SKM-1 (cell line): Measurements from ENCODE around the gene GULP1.
"Not testable (repeated sequence)": the region's sequence is repeated elsewhere in the genome, so short reads cannot be mapped to it uniquely, and the experiment has no call there.

Source experiments
- DNase-seq: peaks from one replicate; lab custom pipeline; 2025; ENCODE audit not compliant: unreplicated experiment; lab: John Stamatoyannopoulos, UW

GULP1 gene

GRCh38 chr2:188523919-188524318 is 232.2 kb downstream of the GULP1 start:
- DNase-seq = no peak

- DNase-seq = peak; percentile 53
Measured at GRCh38 chr2:188524519-188525113, 232.9 kb downstream of the GULP1 start.

- no peak for DNase-seq
Measured at GRCh38 chr2:188526701-188527100, 235.0 kb downstream of the GULP1 start.

- DNase-seq = no peak
Measured at GRCh38 chr2:188527141-188527540, 235.5 kb downstream of the GULP1 start.

GRCh38 chr2:188527581-188527993 is 235.9 kb downstream of the GULP1 start:
- no peak for DNase-seq

- no peak for DNase-seq
Measured at GRCh38 chr2:188529710-188530109, 238.0 kb downstream of the GULP1 start.

- DNase-seq = no peak
Measured at GRCh38 chr2:188534875-188535274, 243.2 kb downstream of the GULP1 start.

- no peak for DNase-seq
Measured at GRCh38 chr2:188551671-188552070, 260.0 kb downstream of the GULP1 start.

- DNase-seq = no peak
Measured at GRCh38 chr2:188557081-188557480, 265.4 kb downstream of the GULP1 start.

GRCh38 chr2:188559455-188559854 is 267.8 kb downstream of the GULP1 start:
- not testable (repeated sequence) for DNase-seq

GRCh38 chr2:188561473-188561979 is 269.9 kb downstream of the GULP1 start:
- DNase-seq = no peak

- DNase-seq = no peak
Measured at GRCh38 chr2:188569431-188570165, 277.9 kb downstream of the GULP1 start.

- no peak for DNase-seq
Measured at GRCh38 chr2:188570370-188570769, 278.7 kb downstream of the GULP1 start.

- DNase-seq = no peak
Measured at GRCh38 chr2:188571543-188572303, 280.0 kb downstream of the GULP1 start.

GRCh38 chr2:188572592-188572991 is 280.9 kb downstream of the GULP1 start:
- no peak for DNase-seq

GRCh38 chr2:188573453-188573852 is 281.8 kb downstream of the GULP1 start:
- no peak for DNase-seq

GRCh38 chr2:188576006-188576405 is 284.3 kb downstream of the GULP1 start:
- DNase-seq = no peak

GRCh38 chr2:188576651-188577050 is 285.0 kb downstream of the GULP1 start:
- no peak for DNase-seq

- no peak for DNase-seq
Measured at GRCh38 chr2:188577231-188577630, 285.6 kb downstream of the GULP1 start.

- DNase-seq = no peak
Measured at GRCh38 chr2:188580738-188581137, 289.1 kb downstream of the GULP1 start.

GRCh38 chr2:188582211-188582610 is 290.5 kb downstream of the GULP1 start:
- DNase-seq = no peak

GRCh38 chr2:188588235-188588634 is 296.6 kb downstream of the GULP1 start:
- DNase-seq = no peak
